Fibroblast of gingiva (primary cell): ENCODE results near the gene ATF2.
"Not testable (repeated sequence)": the region's sequence is repeated elsewhere in the genome, so short reads cannot be mapped to it uniquely, and the experiment has no call there.

Experiments used
- DNase-seq: peaks from one replicate; pipeline ENCODE4 v3.0.0-alpha.2; 2011; ENCODE audit warnings: low read depth

Gene ATF2

DNA sequence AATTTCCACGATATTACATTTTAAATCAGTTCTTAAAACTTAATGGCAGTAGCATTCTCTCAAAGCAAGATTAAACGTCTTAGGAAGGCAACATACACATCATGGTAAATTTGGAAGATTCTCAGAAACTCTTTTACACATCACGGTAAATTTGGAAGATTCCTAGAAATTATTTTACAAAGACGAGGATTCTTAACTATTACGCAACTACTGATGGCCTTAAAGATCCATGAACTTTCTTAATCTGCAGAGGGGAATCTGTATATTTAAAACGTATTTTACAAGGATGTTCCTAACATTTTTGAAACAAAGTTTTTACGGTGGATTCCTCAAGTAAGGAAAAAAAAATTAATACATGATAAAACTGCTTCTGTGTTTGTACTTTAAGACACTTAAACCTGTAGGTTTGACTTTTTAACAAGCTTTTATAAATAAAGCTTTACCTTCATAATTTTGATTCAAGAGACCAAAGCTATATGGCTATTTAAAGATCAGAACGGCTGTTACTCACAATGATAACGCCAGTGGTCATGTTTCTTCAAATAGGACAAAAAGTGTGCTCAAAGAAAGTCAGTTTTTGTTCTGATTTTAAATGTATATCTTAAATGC is 1.7 kb downstream of the ATF2 start:
- DNase-seq: no peak

DNA sequence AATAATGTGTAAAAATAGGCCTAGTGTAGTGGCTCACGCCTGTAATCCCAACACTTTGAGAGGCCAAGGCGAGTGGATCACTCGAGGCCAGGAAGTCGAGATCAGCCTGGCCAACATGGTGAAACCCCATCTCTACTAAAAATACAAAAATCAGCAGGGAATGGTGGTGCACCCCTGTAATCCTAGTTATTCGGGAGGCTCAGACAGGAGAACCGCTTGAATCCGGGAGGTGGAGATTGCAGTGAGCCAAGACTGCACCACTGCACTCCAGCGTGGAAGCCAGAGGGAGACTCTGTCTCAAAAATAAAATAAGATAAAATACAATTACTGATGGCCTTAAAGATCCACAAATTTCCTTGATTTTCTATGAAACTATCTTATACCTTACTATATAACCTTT is 3.8 kb downstream of the ATF2 start:
- DNase-seq: no peak

DNA sequence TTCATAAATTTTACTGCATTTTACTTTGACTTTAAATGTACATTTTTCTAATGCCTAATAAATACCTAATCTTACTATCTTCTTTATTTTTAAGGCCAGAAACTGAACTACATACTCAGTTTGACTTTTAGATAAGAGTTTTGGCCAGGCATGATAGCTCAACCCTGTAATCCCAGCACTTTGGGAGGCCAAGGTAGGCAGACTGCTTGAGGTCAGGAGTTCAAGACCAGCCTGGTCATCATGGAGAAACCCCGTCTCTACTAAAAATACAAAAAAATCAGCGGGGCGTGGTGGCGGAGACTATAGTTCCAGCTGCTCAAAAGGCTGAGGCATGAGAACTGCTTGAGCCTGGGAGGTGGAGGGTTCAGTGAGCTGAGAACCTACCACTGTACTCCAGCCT is 9.1 kb downstream of the ATF2 start:
- no peak for DNase-seq

DNA sequence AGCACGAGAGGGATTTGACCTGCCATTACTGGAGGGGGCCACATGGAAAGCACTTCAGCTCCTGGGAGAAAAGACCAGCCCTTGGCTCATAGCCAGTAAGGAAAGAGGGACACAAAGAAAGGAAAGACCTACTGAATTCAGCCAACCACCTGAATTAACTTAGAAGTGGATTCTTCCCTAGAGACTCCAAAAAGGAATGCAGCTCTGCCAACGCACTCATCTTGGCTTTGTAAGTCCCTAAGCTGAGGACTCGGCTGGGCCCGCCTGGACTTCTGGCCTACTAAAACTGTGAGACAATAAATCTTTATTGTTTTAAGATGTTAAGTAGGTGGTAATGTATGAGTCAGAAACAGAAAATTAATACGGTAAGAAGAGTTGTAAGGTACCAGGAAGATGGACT is 11.5 kb downstream of the ATF2 start:
- no peak for DNase-seq

DNA sequence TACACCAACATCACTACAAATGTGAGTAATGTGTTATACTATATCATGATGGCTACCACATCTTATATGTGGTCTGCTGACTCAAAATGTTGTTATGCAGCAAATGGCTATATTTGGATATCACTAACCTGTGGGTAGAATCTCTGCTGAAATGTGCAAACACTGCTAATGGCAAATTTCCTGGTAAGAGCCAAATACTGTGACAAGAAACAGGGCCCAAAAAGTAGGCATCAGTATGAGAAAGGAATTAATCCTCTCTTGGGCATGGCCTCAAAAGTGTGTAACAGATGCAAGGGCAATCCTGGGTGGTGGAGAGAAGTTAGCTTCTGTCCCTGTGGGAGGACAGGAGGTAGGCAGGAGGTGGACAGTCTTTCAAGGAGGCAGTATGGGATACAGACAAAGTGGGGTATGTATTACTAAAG is 13.3 kb downstream of the ATF2 start:
- peak; percentile 84 for DNase-seq

DNA sequence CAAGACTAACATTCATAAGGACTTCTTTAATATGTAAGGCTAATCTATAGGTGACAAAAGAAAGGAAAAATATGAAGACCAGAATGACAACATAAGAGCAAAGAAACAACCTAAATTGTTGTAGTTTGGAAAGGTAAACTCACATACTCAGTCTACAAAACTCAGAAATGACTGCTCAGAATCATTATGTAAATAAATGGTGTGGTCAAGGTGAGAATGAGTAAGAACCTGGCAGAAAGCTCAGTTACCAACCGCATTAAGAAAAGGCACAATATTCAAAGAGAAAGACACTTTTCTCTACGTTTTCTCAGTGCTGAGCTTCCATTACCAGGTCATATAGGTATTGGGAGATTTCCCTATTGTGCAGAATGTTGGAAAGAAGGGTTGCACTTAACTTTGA is 15.8 kb downstream of the ATF2 start:
- no peak for DNase-seq

DNA sequence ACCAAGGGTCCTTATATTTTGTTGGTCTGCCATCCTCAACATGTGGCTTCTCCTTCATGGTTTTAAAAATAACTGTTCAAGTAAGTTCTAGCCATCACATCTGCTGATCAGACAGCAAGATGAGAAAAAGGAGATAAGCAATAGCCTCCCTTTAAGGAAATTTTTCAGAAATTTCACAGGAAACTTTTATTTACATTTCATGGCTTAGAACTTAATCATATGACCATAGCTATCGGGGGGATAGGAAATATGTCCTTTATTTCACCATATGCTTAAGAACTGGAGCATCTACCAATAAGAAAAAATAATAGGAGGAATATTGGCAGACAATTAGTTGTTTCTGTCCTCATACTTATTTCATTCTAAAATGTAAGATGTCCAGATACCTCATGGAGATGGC is 16.2 kb downstream of the ATF2 start:
- no peak for DNase-seq

DNA sequence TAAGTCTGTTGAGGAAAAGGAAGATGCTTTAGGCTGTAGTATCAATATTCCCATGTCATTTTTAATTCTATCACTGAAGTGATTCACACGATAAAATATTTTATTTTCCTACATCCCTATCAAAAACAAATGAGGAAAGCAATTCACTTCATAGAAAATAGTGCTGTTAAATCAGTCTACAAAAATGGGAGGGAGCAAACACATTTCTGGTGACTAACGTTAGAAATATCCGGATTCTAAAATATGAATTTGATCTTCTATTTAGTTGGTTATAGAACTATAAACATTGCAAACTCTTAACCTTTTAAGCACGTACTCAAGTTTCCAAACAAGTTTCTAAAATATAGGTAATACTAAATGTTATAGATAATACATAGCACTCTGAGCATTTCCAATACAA is 20.8 kb downstream of the ATF2 start:
- DNase-seq: no peak

DNA sequence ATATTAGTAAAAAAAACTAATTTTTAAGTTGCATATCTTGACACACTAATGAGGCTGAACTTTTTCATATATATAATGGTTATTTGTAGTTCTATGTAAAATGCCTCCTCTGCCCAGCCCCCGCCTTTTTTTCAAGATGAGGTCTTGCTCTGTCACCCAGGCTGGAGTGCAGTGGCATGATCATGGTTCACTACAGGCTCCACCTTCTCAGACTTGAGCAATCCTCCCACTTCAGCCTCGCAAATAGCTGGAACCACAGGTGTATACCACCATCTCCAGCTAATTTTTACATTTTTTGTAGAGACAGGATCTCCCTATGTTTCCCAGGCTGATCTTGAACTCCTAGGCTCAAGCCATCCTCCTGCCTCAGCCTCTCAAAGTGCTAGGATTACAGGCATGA is 24.3 kb downstream of the ATF2 start:
- no peak for DNase-seq

DNA sequence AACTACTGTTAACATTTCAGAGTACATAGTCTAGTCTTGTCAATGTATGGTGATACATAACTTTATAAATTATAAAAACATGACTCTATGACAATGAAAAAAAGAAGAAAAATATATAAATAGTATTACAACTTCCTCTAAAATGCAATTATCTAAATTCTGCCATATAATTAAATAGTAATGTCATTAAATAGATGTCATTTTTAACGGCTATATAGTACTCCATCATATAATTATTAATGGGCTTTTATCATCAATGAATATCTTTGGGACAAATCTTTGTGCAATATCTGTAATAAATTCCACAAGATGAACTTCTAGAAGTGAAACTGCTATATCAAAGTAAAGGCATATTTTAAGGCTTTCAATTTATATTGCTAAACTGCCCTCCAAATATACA is 24.8 kb downstream of the ATF2 start:
- no peak for DNase-seq

DNA sequence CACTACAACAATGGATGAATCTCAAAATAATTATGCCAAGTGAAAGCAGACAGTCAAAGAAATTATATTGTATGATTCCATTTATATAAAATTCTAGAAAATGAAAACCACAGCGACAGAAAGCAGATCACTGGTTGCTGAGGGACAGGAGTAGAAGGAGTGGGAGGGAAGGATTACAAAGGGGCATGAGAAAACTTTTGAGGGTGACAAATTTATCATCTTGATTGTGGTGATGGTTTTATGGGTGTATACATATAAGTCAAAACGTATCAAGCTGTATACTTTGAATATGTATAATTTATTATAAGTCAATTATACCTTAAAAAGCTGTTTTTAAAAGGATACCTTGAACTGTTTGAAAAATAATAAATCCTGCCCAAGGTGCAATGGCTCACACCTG is 27.7 kb downstream of the ATF2 start:
- no peak for DNase-seq

DNA sequence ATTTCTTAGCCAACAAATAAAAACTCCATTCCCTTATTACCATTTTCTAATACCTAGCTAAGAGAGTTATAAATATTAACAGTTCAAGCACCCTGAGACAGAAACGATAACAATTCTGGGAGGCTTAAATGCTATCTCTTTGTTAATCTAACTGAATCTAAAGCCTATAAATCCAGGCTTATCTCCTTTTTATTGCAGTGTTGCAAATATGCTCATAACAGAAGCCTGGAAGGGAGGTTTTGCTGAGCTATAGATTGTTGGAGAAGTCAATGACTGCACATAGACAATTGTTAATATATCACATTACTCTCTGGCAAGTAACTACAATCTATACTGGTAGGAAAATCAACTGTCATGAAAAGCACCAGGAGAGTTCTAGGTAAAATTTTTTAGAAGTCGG is 30.2 kb downstream of the ATF2 start:
- DNase-seq: no peak

DNA sequence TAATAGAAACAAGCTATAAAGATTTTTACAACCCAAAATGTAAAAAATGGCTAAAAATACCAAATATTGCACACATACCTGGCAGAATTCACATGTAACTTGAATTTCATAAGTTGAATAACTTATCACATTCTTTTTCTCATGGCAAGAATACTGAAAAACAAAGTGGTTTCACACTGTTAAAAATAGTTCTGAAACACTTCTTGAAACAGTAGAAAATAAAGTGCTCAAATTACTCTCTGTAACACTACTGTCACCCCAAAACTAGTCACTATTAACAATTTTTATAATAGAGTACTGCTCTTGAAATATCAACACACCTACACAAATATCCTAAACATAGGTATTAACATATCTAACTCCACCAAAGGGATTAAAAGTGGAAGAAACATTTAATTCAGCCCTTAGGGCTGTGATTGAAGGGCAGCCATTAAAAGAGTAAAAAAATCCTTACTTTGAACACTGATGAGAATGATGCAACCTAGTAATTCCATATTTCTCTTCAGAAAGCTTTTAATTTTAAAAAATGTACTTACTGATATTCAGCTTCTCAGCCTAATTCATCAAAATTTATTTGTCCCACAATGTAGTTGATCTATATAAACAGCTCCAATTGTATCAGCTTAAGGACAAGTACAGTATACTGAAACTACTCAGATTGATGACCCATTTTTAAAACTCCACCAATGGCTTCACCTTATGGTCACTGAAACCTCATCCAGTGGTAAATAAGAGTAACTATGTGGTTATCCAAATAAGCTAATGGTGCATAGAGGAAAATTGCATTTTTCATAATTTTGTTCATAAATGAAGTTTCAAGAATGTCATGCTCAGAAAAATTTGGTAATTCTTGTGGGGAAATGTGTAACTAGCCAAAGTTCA is 31.4 kb downstream of the ATF2 start:
- no peak for DNase-seq

DNA sequence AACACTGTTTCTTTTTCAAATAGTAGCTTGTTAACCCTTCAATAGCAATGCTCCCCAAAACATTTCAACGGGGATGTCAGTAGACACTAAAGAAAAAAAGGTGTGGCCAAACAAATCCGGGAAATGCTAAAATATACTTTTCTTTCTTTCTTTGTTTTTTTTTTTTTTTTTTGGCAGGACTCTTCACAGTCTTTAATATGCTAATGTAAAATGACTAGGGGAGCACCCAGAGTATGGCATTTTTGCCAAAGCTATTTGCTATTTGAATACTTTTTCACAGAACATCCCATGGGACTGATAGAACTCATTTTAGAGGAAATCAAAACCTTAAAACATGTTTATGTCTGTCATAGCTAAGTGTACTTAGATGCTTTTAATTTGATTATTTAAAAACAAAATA is 32.1 kb downstream of the ATF2 start:
- DNase-seq: no peak

DNA sequence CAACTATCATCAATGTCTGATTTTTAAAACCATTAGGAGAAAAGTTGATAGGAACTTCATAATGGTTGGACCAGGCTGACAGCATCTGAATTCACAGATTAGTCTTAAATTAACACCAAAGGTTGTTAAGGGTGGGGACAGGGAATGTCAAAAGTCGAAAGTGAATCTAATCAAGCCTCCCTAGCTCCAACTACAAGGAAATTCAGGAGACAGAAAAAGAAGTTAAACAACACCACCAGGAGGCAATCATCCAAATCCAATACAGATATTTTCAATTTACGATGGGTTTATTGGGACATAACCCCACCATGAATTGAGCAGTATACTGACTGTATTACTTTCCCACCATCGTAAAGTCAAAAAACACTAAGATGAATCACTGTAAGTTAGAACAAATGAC is 32.8 kb downstream of the ATF2 start:
- DNase-seq: no peak

DNA sequence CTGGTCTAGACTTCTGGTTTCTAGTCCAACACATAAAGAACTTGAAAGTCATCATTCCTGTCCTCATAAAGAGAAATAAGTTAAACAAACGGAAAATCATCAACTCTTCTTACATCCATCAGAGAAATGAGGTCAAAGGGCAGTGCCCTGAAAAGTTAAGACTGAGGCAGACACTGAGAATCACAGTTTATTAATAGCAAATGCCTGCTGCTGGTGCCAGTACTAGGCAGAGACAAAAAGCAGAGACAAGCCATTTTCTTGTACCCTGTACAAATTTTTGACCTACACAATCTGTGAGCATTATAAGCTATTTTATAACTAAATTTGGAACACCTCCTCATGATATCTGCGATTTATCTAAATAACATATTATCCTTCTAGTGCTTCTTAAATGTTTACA is 36.8 kb downstream of the ATF2 start:
- no peak for DNase-seq

DNA sequence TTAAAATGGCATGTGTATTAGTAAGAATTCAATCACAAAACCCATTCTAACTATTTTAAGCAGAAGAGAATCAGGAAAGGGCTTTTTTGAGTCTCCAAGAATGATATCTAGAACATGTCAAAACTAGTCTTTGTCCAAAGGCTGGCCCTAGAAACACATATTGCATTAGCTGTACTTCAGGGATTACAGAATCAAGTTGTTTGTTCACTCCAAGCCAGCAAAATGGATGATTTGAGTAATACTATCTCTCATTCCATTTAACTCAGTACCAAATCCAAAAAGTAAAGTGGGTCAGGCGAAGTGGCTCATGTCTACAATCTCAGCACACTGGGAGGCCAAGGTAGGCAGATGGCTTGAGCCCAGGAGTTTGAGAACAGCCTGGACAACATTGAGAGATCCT is 41.3 kb downstream of the ATF2 start:
- DNase-seq: peak; percentile 15

DNA sequence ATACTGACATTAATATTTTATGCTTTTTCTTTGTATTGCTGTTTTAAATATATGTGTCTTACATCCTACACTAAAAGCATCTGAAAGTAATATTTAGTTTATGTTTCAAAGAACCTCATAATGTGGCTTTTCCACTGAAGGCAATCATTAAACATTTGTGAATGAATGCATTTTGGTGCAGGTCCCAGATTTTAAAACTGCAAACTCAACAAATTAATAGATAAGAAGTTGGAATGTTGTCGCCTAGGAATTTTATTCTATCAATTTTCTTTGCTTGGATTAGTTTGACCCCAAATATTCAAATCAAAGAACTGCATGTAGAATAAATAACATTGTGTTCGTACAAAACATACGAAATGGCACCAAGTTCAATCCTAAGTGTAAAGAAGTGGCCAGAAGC is 44.7 kb downstream of the ATF2 start:
- DNase-seq: no peak

DNA sequence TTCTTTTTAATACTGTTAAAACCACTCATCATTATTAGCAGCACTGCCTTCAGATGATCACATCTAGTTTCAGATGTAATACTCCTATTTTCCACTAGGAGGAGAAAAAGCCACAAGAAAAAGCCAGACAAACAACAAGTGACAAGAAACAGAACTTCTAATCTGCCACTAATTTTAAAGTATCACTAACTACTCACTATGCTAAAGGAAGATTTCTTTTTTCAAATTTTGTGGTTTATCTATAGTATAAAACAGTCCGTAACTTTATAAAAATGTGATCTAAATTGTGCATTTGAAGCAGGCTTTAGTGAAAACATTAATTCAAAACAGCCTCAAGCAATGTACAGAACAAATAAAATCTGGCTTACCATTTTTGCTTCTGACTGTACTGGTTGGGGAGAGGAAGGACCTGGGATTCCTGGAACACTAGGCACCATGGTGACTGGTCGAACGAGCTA is 56.8 kb downstream of the ATF2 start:
- peak; percentile 42 for DNase-seq

DNA sequence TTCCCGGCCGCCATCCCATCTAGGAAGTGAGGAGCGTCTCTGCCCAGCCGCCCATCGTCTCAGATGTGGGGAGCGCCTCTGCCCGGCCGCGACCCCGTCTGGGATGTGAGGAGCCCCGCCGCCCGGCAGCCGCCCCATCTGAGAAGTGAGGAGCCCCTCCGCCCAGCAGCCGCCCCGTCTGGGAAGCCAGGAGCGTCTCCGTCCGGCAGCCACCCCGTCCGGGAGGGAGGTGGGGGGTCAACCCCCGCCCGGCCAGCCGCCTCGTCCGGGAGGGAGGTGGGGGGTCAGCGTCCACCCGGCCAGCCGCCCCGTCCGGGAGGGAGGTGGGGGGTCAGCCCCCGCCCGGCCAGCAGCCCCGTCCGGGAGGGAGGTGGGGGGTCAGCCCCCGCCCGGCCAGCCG is 59.9 kb downstream of the ATF2 start:
- not testable (repeated sequence) for DNase-seq

DNA sequence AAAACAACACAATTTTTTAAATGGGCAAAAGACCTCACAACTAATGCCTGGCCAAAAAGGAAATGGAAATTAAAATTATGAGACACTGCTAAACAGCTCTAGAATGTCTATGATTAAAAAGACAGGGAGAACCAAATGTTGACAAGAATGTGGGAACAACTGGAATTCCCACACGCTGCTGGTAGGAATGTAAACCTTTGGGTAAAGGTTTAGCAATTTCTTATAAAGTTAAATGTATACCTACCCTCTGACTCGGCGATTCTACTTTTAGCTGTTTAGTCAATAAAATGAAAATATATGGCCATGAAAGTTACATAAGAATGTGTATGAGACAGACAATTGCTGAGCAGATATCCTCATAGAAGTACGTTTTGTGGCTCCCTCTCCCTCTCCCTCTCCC is 60.9 kb downstream of the ATF2 start:
- DNase-seq: no peak

DNA sequence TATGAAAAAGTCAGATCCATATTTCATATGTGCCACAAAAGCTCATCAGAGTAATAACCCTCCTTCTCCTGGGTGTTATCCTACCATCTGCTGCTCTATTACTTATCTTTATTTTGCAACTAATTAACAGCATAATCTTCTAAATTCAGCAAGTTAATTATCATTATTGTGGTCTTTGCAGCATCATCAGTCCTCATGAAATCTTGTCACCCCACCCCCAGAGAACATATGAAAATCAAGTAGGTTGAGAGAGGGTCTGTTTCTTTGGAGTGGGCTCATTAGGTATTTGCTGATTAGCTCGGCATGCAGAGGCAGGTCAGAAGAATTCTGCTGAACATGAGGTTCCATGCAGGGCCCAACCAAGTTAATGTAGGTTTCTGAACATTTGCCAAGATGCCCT is 64.8 kb downstream of the ATF2 start:
- no peak for DNase-seq

DNA sequence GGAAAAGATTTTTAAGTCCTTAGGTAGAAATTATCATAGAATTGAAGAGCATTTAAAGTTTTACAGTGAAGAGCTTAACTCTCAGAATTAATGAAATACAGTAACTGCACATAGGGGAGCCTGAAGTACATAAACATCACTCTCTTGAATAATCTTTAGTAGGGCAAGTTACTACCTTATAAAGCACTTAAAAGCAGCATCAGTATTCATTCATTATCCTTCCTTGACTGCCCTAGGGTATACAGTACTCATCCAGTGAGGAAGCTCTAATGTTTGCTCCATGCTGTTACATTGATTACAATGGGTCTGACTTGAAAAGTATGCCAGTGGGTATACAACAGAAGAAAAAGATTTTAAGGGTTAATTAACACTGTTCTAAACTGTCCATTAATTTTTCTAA is 66.5 kb downstream of the ATF2 start:
- no peak for DNase-seq

DNA sequence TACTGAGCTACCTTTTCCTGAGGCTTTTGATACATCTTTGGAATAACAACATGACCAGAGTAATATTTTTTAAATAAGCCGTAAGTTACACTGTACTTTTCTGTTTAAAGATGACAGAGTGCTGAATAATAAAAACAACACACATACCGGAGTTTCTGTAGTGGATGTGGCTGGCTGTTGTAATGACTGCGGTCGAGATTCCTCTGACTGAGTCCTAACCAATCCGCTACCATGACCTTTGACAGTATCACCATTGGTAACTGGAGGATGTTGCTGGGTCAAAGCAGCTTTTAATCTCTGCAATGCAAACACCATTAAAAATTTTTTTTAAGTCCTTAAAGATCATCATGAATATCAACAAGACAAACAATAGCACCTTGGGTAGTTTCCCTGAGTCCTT is 70.7 kb downstream of the ATF2 start:
- DNase-seq: peak; percentile 88
